Measurements from ENCODE around the gene ANXA9. TPM values are rescaled to one million over a fixed set of nuclear protein-coding genes. Genes with fewer than 3 reads are reported as not detected.

Gene ANXA9
- total RNA-seq, 2 experiments from 2014 or later: 0.65 to 1.1 TPM

- Histone ChIP-seq H3K9me3 (ENCODE audit: low read length) (no peaks in the 10 kb centered on the region), H3K4me2 (ENCODE audit: low read length) (no peak overlapping the region), H3K4me3 (ENCODE audit: low read depth, low read length, poor library complexity, severe bottlenecking) (no peak overlapping the region), H3K36me3 (ENCODE audit: insufficient read depth, low read length) (no peaks in the 10 kb centered on the region), H3K9me2 (ENCODE audit: insufficient read depth, low read length) (no peaks in the 10 kb centered on the region), H3K79me2 (ENCODE audit: insufficient read depth, low read depth, low read length) (no peaks in the 10 kb centered on the region), H3K27ac (ENCODE audit: low read depth, low read length, poor library complexity, severe bottlenecking) (no peak overlapping the region), H3K4me1 (ENCODE audit: insufficient read depth, low read length, poor library complexity, severe bottlenecking) (no peaks in the 10 kb centered on the region), H2AFZ (ENCODE audit: low read length) (no peak overlapping the region), H4K20me1 (ENCODE audit: insufficient read depth, low read length) (no peaks in the 10 kb centered on the region)
- BruUV-seq (replicated peaks): no TSS peak
- DNase-seq (ENCODE audit: low spot score): no peak
- ChIA-PET CTCF (ENCODE audit: unreplicated experiment) (no interaction called here), POLR2A (interaction anchor here (1.9 kb wide), 1 partner anchor 12 kb away, joined by 7 read pairs; the partner anchor contains the start of gene MINDY1)
- intact Hi-C loops (cut with micrococcal nuclease; ENCODE audit: unreplicated experiment): loop anchor here (2.0 kb wide), 1 partner anchor 15 kb away; no protein-coding TSS in a partner anchor
- TF ChIP-seq CTCF (conservative IDR thresholded peaks at IDR 0.05; ENCODE audit: low read length) (no peak), EZH2phosphoT487 (IDR thresholded peaks at IDR 0.05; ENCODE audit: borderline replicate concordance, low read depth, low read length) (no peak)
These were observed 12.2 kb downstream of the ANXA9 start for GRCh38 chr1:150994248-150994647.

GRCh38 chr1:150995460-150995859, 13.4 kb downstream of the ANXA9 start:
- intact Hi-C loops (cut with micrococcal nuclease; ENCODE audit: unreplicated experiment): loop anchor here (2.0 kb wide), 1 partner anchor 17 kb away; no protein-coding TSS in a partner anchor
- POLR2A ChIA-PET: interaction anchor here (0.6 to 1.9 kb wide), 5 partner anchors 11 to 722 kb away, joined by 3 to 7 read pairs (median 4); partner anchors contain the start of gene MINDY1
- Histone ChIP-seq H3K36me3 (ENCODE audit: insufficient read depth, low read length) (no peaks in the 10 kb centered on the region), H3K79me2 (ENCODE audit: insufficient read depth, low read depth, low read length) (no peaks in the 10 kb centered on the region), H3K4me1 (ENCODE audit: insufficient read depth, low read length, poor library complexity, severe bottlenecking) (no peaks in the 10 kb centered on the region), H3K9me2 (ENCODE audit: insufficient read depth, low read length) (no peaks in the 10 kb centered on the region), H3K4me3 (ENCODE audit: low read depth, low read length, poor library complexity, severe bottlenecking) (no peak overlapping the region), H4K20me1 (ENCODE audit: insufficient read depth, low read length) (no peaks in the 10 kb centered on the region), H3K9me3 (ENCODE audit: low read length) (no peaks in the 10 kb centered on the region), H3K27ac (ENCODE audit: low read depth, low read length, poor library complexity, severe bottlenecking) (no peak overlapping the region), H2AFZ (ENCODE audit: low read length) (peak overlapping the region; percentile 45; the same call in 1 of the 2 replicates), H3K4me2 (ENCODE audit: low read length) (peak overlapping the region; percentile 38)
- TF ChIP-seq CTCF (conservative IDR thresholded peaks at IDR 0.05; ENCODE audit: low read length) (no peak), EZH2phosphoT487 (IDR thresholded peaks at IDR 0.05; ENCODE audit: borderline replicate concordance, low read depth, low read length) (no peak)
- CTCF ChIA-PET (ENCODE audit: unreplicated experiment): no interaction called here
- no peak for DNase-seq (ENCODE audit: low spot score)
- BruUV-seq (replicated peaks): no TSS peak

- peak; percentile 87 for TF ChIP-seq CTCF (conservative IDR thresholded peaks at IDR 0.05; ENCODE audit: low read length)
- no peak for TF ChIP-seq EZH2phosphoT487 (IDR thresholded peaks at IDR 0.05; ENCODE audit: borderline replicate concordance, low read depth, low read length)
- no peaks in the 10 kb centered on the region for H3K79me2 ChIP-seq (ENCODE audit: insufficient read depth, low read depth, low read length)
- no peak overlapping the region for H3K27ac ChIP-seq (ENCODE audit: low read depth, low read length, poor library complexity, severe bottlenecking)
- H2AFZ ChIP-seq (ENCODE audit: low read length): peak overlapping the region; percentile 45; the same call in 1 of the 2 replicates
- POLR2A ChIA-PET: interaction anchor here (0.6 to 1.9 kb wide), 6 partner anchors 11 to 722 kb away, joined by 3 to 7 read pairs (median 4); partner anchors contain the start of gene MINDY1
- intact Hi-C loops (cut with micrococcal nuclease; ENCODE audit: unreplicated experiment): loop anchor here (2.0 kb wide), 1 partner anchor 17 kb away; no protein-coding TSS in a partner anchor
- DNase-seq (ENCODE audit: low spot score): no peak
- H3K9me3 ChIP-seq (ENCODE audit: low read length): no peaks in the 10 kb centered on the region
- CTCF ChIA-PET (ENCODE audit: unreplicated experiment): interaction anchor here (1.1 kb wide), 1 partner anchor 11 kb away, joined by 4 read pairs; the partner anchor contains the start of gene MINDY1
- no peaks in the 10 kb centered on the region for H3K4me1 ChIP-seq (ENCODE audit: insufficient read depth, low read length, poor library complexity, severe bottlenecking)
- H4K20me1 ChIP-seq (ENCODE audit: insufficient read depth, low read length): no peaks in the 10 kb centered on the region
- H3K4me3 ChIP-seq (ENCODE audit: low read depth, low read length, poor library complexity, severe bottlenecking): peak overlapping the region; percentile 20
- BruUV-seq (replicated peaks): no TSS peak
- no peaks in the 10 kb centered on the region for H3K36me3 ChIP-seq (ENCODE audit: insufficient read depth, low read length)
- no peaks in the 10 kb centered on the region for H3K9me2 ChIP-seq (ENCODE audit: insufficient read depth, low read length)
- peak overlapping the region; percentile 38 for H3K4me2 ChIP-seq (ENCODE audit: low read length)
These were observed 13.8 kb downstream of the ANXA9 start for GRCh38 chr1:150995896-150996295.

Data from OCI-LY7 (cell line).